HG02763 (cell line): ENCODE results near the gene MON1A.

Experiments used
- ATAC-seq: cut with Tn5 transposase; IDR thresholded peaks from one replicate; pipeline ENCODE4 v1.9.1; 2021; ENCODE audit warnings: mild to moderate bottlenecking, moderate library complexity; ENCODE audit not compliant: unreplicated experiment

MON1A gene

DNA sequence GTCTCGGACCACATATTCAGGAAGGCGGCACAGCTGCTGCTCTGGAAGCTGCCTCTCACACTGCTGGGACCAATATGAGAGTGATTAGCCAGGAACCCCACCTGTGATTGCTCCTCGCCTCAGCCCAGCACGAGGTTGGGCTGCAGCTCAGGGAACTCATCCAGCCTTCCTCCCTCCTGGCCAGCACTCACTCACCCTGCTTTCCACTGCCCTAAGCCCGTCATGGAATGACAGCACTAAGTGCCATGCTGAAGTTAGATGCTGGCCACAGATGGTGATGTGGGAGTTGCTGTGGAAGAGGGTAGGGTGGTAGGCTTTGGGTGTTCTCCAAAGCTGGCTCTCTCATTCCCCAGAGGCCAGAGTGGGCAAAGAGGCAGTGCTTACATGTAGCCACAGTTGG, 33.3 kb downstream of the MON1A start:
- no peak for ATAC-seq

DNA sequence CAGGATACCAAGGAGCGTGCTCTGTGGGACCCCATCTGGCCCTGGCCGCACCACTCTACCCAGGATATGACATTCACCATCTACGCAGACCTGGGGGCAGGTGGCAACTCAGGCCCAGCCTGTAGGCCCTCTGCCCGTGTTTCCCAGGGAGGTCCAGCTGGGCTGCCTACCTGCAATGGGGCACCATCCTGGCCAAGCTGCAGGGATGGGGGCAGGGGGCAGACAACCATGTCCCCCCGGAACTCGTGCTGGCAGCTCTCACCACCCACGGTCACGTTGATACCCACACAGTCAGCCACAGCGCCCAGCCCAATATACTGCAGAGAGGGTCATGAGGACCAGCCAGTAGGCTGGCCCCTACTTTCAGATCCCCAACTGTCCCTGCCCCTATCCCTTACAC, 33.8 kb downstream of the MON1A start:
- ATAC-seq, result no peak

DNA sequence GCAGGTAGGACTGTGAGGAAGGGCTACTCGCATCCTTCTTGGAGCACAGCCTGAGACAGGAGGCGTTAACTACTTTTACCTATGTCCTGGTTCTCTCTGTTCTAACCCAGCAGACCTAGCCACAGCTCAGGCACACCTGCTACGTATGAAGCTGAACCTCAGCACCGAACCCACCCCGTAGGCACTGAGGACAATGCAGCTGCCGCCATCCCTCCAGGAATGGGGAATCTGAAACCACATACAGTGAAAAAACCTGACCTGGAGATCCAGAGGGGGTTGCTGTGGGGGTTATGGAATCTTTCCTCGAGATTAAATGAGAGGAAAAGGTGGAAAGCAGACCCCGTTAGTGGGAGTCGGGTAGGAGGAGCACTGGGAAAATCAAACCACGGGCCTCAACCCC, 40.3 kb downstream of the MON1A start:
- no peak for ATAC-seq

DNA sequence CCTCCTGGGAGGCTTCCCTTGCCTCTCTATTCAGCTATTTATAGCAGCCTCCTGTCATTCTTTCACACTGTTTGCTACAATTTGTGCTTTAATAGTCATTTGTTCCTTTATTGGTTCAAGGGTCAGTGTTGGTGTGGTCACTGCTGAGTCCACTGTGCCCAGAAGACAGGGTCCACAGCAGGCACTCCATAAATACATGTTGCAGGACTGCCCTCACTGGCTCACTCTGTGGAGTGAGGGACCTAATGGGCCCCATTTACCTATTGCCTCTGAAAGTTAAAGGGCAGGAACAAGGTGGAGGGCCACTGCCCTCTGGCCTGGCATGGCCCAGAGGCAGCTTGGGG, 42.7 kb downstream of the MON1A start:
- no peak for ATAC-seq

DNA sequence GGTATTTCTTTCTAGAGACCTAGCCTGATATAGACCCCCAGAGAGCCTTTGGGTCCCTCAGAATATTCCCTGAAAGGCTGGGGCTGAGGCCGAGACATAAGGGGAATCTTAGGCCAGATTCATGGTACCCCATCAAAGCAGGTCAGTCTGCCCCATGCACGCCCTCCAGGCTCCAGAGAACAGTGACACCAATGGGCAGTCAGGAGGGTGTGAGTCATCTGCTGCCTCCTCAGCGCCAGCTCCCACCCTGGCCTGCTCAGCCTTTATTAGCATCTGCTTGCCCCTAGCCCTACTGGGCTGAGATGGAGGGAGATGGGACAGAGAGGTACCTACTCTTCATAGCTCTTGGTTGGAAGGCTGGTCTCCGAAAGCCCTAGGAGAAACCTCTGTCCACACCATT, 45.6 kb downstream of the MON1A start:
- ATAC-seq, result no peak

DNA sequence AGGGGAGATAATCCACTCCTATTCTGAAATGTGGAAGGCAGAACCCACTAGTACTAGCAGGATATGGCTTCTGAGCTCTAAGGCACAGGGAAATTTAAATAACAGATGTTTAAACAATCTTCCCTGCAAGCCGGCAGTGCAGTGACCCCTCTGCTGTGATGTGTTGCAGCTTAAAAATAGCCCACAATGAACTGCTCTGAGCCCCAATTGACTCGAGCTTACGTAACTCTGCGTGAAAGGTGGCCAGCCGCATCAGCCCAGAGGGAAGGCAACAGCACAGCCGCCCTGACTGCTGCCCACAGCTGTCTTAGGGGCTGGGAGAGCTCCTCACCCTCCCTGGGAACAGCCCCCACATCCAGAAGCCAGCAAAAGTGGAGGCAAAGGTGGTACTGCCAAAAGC, 47.4 kb downstream of the MON1A start:
- ATAC-seq, result no peak

DNA sequence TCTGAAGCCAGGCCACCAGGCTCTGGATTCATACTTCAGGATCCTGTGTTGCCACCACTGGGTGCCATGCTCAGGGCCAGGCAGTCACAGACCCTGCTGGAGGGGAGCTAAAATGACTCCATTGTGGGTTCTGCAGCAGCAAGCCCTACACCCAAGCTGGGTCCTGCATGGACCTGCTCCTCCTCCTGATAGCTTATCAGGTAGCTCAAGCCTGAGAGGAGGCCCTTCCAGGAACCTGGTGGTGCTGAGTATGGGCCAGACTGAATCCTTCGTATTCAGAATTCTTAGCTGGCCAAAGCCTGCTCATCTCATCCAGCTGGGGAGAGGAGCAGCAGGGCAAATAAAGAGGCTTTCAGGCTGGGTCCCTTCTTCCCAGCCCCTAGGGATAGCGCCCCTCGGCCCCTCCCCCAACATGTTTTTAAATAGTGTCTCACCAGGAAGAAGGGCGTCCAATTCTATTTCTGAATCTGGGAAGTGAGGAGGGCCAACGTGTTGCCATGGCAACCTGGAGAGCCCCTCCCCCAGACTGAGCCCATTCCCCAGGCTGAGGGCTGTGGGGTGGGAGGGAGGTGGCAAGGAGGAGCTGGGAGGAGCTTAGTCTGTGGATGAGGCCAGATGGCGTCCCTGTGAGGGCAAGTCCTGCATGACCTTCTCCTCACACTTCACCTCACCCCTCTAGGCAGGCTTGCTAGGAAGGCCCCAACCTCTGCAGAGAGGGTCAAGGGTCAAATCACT, 48.9 kb downstream of the MON1A start:
- ATAC-seq, result no peak

DNA sequence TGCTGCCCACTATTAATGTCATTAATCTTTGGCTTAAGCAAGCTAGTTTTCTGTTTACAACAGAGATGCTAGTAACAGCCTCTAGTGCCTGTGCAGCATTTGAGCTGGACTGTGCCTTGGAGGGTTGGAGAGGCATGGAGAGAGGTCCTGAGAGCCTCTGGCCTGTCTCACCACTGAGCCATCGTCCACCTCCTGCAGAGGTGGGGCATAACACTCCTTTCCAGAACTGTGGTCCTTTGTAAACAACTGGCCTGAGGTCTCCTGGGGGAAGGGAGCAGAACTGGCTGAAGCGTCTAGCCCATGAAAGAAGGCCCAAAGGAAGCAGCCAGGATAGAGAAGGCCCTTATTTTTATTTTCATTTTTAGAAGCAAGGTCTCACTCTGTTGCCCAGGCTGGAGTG, 49.9 kb downstream of the MON1A start:
- no peak for ATAC-seq

DNA sequence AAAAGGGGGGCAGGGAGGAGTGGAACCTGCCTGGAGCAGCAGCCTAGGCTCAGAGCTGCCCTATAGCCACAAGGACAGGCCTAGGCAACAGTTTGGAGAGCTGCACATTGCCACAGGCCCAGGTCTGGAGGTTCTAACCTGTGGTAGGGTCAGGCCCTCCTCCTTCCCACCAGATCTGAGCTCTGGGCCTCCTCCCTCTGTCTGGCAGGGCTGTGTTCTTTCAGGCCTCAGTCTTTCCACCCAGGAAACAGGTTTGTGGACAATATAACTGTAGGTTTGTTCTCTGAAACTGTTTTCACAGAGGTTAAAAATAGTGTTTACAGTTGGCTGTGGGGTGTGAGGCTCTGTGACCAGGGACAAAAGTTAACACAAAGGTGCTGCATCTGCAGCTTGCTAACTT, 50.9 kb downstream of the MON1A start:
- no peak for ATAC-seq

DNA sequence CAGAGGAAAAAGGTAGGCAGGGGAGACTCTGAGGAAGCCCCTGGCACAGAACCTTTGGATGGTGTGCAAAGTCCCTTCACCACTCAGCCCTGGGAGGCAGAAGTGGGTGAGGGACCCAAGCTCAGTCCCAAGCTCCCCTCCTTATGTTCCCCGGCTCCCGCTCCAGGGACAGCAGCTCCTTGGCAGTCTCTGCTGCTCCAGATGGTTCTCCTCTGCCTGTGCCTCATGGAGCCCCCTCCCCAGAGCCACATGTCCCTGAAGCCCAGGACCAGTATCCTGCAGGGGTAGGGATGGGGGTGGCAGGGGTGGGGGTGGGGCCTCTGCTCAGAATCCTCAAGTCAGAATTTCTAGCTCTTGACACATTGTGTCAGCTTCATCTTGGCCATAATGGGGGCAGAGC, 51.9 kb downstream of the MON1A start:
- no peak for ATAC-seq

DNA sequence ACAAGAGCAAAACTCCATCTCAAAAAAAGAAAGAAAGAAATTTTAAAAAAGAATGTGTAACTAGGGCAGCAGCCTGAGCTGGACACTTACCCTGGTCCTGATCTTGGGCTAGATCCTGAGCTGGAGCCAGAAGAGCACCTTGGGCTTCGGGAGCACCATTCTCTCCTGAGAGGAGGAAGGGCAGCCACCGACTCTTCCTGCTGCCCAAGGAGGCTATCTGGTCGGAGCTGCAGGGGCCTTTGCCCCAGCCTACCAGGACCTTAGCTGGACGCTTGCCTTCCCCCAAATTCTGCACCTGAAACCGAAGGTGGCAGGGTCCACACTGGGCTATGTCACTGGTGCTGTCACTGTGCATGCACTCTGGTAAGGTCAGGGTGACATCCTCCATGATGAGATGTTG, 53.0 kb downstream of the MON1A start:
- ATAC-seq, result no peak

DNA sequence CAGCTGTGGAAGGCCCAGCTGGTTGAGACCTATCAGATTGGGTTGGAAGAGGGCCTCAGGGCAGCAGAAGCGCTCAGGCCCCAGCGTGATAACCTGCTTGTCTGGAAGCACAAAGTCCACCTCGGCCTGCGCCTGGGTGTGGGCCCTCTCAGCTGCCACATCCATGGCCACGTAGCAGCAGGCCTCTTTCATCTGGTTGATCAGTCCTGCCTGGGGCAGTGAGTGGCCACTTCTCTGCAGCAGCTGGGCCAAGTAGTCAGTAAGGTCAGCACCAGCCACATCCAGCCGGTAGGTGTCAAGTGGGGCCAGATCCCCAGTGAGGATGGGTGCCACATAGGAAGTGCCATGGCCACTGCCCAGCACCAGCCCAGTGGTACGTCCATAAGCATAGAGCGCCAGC, 56.0 kb downstream of the MON1A start:
- no peak for ATAC-seq

DNA sequence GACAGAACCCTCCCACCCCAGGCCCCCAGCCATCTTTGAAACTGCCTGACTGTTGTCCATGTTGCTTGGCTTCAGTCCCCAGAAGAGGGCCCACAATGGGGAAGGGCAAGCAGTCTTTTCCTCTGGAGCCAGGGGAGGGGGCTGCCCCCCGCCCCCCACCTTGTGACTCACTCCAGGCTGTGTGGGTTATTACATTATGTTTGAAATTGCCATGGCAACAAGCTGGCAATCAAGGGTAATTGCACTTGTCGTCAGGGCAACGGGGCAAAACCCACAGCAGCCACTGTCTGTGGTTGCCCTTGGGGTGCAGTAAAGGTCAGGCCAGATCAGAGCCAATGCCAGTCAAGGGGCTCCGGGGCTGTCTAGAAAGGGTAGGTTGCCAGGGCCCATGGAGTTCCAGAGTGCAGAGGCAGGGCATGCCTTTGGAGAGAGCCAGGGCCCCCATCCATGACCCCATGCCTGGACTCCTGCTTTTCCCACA, 56.8 kb downstream of the MON1A start:
- ATAC-seq, result no peak

DNA sequence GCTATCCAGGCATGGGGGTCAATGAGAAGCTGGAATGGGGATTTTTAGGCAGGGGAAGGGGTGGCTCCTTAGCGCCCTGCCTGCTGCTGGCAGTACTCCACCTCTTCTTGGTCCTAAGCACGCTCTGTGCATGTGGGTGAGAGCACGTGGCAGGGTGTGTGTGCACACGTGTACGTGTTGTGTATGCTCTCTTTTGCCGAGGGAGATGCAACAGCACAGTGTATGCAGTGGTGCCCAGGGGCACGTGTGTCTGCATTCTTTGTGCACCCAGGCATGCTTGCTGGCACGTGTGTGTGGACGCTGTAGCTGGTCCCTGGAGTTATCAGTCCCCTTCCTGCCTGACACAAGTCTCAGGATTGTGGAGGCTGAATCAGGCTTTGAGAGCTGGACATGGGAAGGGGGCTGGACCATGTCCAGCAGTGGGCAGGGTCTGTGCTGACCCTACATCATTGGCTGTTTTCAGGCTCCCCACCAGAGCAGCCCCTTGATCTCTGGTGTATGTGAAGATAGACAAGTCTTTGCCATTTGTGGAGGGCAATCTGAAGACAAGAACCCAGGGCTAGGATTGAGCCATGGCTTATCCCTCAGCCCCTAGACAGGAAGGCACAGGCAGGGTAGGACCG, 58.0 kb downstream of the MON1A start:
- ATAC-seq, result no peak

DNA sequence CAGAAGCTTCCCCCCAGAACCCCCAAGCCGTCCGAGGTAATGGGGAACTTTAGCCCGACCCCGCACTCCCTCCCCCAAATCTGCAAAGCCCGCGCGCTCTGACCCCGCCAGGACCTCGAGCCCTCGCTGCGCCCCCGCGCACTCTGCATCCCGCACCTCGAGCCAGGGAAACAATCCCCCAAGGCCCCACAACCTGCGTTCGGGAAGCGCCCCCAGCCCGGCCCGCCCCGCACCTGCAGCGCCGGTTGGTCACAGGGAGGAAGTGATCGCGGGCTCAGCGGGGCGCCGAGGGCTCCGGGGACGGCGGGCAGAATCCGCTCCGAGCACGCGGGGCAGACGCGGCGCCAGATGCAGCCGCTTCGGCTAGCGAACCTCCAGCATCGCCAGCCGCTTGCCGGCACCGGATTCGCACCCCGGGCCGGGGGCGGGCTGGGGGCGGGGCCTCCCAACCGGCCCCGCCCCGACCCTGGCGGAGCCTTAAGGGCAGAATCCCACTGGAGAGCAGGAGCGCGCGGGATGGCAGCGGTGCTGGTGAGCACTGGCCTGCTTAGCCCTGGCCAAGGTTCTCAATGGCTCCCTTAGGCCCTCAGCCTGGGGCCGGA, 60.0 kb downstream of the MON1A start, which contains the start of gene CAMKV:
Gene CAMKV (minus strand): TSS at position 382 of the 602 bp plus-strand sequence. CDS start 7,518 bp downstream, outside the sequence.
- ATAC-seq, result no peak

DNA sequence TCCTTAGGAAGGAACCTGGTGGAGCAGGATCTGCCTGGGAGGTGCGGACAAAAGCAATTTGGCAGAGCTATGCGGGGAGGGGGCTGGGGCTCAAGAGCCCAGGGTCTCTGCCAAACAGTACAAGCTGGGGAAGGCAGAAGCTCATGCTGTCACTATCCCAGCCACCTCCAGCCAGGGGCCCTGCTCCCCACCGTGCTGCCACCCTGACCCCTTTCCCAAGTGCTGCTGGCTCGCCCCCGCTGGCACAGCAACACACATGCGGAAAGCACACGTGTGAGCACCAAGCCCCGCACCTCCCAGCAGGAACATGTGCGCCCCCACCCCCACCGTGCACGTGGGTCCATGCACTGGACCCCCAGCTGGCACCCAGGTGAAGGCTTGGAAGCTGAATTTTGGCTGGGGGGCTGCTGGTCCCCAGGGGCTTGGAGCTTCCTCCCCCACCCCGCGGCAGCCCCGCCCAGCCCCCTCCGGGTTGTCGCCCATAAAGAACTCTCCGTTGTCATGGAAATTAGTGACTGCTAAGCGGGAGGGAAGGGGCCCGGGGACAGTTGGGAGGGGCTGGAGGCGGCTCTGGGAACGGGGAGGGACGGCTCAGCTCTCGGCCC, 60.6 kb downstream of the MON1A start:
- ATAC-seq, result no peak

DNA sequence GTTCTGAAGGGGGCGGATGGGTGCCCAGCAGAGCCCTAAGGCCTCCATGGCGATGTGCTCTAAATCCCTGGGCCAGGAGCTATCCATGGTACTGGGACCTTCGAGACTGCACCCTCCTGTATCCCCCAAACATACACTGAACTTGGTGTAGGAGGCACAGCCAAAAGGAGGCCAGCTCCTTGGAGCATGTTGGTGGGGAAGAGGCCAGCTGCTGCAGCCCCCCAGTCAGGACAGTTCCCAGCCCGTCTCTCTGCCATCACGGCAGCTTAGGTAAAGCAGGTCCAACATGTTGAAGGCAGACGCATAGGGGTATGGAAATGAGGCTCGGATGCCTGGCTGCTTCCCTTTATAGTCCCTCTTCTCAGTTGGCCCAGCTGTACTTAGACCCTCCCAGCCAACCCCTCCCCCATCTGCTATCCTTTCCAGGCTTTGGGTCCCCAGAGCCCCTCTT, 61.7 kb downstream of the MON1A start:
- no peak for ATAC-seq

DNA sequence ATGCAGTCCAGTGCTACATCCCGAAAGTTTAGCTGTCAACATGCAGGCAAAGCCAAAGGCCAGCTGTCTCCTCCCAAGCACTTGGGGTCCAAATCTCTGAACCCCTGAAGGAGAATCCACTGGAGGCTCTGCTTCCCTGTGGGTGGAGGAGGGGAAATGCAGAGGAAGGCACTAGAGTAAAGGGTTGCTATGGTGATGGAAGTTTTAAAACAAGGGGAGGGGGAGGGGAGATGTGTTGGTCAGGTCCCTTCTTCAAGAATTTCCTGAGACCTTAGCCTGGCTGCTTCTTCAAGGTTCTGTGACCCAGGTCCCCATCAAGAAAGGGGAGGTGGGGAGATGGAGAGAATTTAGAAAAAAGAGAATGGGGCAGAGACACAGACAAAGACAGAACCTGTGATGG, 62.2 kb downstream of the MON1A start:
- no peak for ATAC-seq

DNA sequence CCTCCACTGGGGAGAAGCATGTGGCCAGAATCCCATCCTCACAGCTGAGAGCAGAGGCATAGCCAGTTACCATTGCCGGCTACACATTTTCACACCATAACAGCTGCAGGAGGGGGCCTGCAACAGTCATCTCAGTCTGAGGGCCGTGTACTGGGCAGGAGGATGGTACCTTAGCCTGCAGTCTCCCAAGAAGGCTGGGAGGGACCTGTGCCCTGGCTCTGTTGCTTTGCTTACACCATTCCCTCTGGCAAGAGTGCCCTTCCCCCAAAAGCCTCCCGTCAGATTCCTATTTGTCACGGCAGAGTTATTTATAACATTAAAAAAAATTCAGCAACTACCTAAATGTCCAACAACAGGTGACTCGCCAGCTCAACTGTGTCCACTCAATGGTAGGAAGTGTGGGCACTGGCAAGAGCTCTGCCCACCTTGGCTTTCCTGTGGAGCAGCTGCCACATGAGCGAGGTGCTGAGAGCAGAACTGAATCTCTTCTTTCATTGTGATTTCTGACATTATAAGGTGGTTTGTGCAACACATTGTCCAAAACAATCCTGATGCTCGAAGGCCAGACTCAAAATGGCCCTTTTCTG, 64.3 kb downstream of the MON1A start:
- ATAC-seq, result no peak

DNA sequence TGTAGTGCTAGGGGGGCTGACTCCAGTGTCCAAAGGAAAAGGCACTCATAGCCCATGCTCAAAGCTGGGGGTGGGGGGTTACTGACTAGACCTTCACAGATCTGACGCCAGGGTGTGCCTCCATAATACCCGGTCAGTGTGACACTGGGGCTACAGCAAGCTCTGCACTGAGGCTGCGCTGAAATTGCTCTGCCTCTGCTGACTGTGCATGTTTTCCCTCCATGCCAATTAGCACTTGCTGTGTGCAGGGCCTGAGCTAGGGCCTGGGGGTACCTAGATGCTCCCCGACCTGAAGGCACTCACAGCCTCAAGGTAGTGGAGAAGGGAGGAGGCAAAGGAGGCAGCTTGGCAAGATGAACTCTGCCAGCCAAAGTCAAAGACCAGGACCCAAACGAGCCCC, 65.1 kb downstream of the MON1A start:
- ATAC-seq, result no peak

DNA sequence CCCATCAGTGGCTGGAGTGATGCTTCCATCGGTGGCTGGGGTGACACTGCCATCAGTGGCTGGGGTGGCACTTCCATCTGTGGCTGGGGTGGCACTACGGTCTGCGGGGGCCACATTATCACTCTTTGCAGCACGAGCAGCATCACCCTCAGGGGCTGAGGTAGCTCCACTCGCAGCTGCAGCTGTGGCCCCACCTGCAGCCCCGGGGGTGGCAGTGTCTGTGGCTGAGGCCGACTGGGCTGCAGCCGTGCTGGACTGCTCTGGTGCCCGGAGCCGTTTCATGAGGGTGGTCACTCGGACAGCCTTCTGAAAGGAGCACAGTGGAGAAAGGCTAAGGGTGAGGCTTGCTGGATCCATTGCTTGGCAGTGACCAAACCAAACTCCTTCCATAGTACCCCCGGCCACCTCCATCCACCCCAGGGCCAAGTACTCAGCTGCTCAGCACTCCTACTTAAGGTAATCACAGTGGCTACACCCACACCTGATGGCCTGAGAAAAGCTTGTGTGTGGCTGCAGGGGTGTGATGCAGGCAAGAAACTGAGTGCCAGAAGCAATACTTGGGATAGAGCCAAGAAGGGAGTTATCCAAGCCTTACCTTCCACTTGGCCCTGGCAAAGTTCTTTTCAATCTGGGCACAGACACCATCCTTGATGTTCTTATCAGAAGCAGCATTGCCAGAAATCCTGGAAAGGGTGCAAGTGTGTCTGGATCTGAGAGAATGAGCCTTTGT, 69.9 kb downstream of the MON1A start:
- ATAC-seq, result no peak
